ENCODE data around the gene CRYBA2.

Gene CRYBA2

GRCh38 chr2:218981390-218981880 lies 11.8 kb downstream of the CRYBA2 start:
- no peak for DNase-seq

- DNase-seq, result no peak
Observed at GRCh38 chr2:218980735-218981389, 12.4 kb downstream of the CRYBA2 start.

GRCh38 chr2:218979846-218980734 lies 13.1 kb downstream of the CRYBA2 start:
- peak; percentile 72 for DNase-seq

- no peak for DNase-seq
Observed at GRCh38 chr2:218975060-218975777, 18.0 kb downstream of the CRYBA2 start.

- no peak for DNase-seq
Observed at GRCh38 chr2:218970894-218971293, 22.3 kb downstream of the CRYBA2 start.

- DNase-seq, result peak; percentile 60
Observed at GRCh38 chr2:218964041-218964771, 29.0 kb downstream of the CRYBA2 start.

- no peak for DNase-seq
Observed at GRCh38 chr2:218963601-218964000, 29.6 kb downstream of the CRYBA2 start.

GRCh38 chr2:218962859-218963492 lies 30.2 kb downstream of the CRYBA2 start:
- DNase-seq, result peak; percentile 97

GRCh38 chr2:218961651-218962570 lies 31.3 kb downstream of the CRYBA2 start:
- DNase-seq, result peak; percentile 57

GRCh38 chr2:218961229-218961628 lies 32.0 kb downstream of the CRYBA2 start:
- no peak for DNase-seq

GRCh38 chr2:218960309-218961165 lies 32.7 kb downstream of the CRYBA2 start:
- DNase-seq, result no peak

- no peak for DNase-seq
Observed at GRCh38 chr2:218959761-218960308, 33.4 kb downstream of the CRYBA2 start.

- peak; percentile 90 for DNase-seq
Observed at GRCh38 chr2:218959141-218959731, 34.0 kb downstream of the CRYBA2 start, which contains the start of gene CDK5R2. CDK5R2 (plus strand) TSS chr2:218959666; CDS start chr2:218959821, 155 bp downstream.

GRCh38 chr2:218958276-218958675 lies 34.9 kb downstream of the CRYBA2 start:
- no peak for DNase-seq

- DNase-seq, result no peak
Observed at GRCh38 chr2:218957671-218958070, 35.6 kb downstream of the CRYBA2 start.

GRCh38 chr2:218956039-218956438 lies 37.2 kb downstream of the CRYBA2 start:
- DNase-seq, result no peak

GRCh38 chr2:218954541-218955300 lies 38.5 kb downstream of the CRYBA2 start:
- no peak for DNase-seq

- no peak for DNase-seq
Observed at GRCh38 chr2:218953366-218953954, 39.8 kb downstream of the CRYBA2 start.

Data from NCI-H774 (cell line).